HepG2 (cell line): ENCODE data around the gene ESYT1. TPM values are rescaled to one million over a fixed set of nuclear protein-coding genes. Genes with fewer than 3 reads are reported as not detected.

Experiments used
- ATF4 ChIP-seq, 2 experiments: fragments of 450-650 bp in 1 of 2; sonication (generic) in 1 of 2; formaldehyde crosslinking; IDR thresholded peaks; 2 replicates each; pipeline versions ENCODE4 v1.5.0 to v1.8.0; 2020 to 2022; ENCODE audit warnings: mild to moderate bottlenecking in 1 of 2, missing genetic modification reagents in 1 of 2
- ATF7 ChIP-seq, 2 experiments: fragments of 450-650 bp in 1 of 2; sonication (generic) in 1 of 2; formaldehyde crosslinking in 1 of 2; IDR thresholded peaks; 2 replicates each; pipeline versions ENCODE4 v1.4.0 to v1.6.1; 2016 to 2020; ENCODE audit warnings: antibody characterized with exemption in 1 of 2, mild to moderate bottlenecking in 1 of 2, missing genetic modification reagents in 1 of 2
- CEBPG ChIP-seq: IDR thresholded peaks from 2 replicates; pipeline ENCODE4 v1.6.1; 2016
- CREB1 ChIP-seq, 2 experiments: fragments of 450-650 bp in 1 of 2; IDR thresholded peaks; 2 replicates each; pipeline ENCODE4 v1.6.1; 2016 to 2017; ENCODE audit warnings: control low read depth in 1 of 2, mild to moderate bottlenecking in 1 of 2, missing compliant biosample characterization in 1 of 2, missing genetic modification characterization in 1 of 2
- DR1 ChIP-seq: sonication (generic); formaldehyde crosslinking; IDR thresholded peaks from 2 replicates; pipeline ENCODE4 v1.8.0; 2021; ENCODE audit warnings: mild to moderate bottlenecking, missing genetic modification reagents, inconsistent platforms
- HDAC2 ChIP-seq: sonication (generic); formaldehyde crosslinking; IDR thresholded peaks from 2 replicates; pipeline ENCODE4 v1.4.0; 2020; ENCODE audit warnings: missing genetic modification reagents
- HOXA3 ChIP-seq: sonication (generic); formaldehyde crosslinking; IDR thresholded peaks from 2 replicates; pipeline ENCODE4 v1.5.0; 2020; ENCODE audit warnings: missing genetic modification reagents
- ISL2 ChIP-seq: sonication (generic); formaldehyde crosslinking; IDR thresholded peaks from 2 replicates; pipeline ENCODE4 v1.5.0; 2020; ENCODE audit warnings: missing genetic modification reagents
- MEIS2 ChIP-seq: sonication (generic); formaldehyde crosslinking; IDR thresholded peaks from 2 replicates; pipeline ENCODE4 v1.9.0; 2021; ENCODE audit warnings: mild to moderate bottlenecking, missing genetic modification reagents
- NFYC ChIP-seq: IDR thresholded peaks from 2 replicates; pipeline ENCODE4 v1.6.1; 2016; ENCODE audit warnings: missing genetic modification reagents, missing compliant biosample characterization
- NR2F2 ChIP-seq: IDR thresholded peaks from 2 replicates; pipeline ENCODE4 v1.6.1; 2012; ENCODE audit warnings: low read depth, inconsistent platforms, borderline replicate concordance
- POLR2AphosphoS5 ChIP-seq: IDR thresholded peaks from 2 replicates; pipeline ENCODE4 v1.6.1; 2012; ENCODE audit warnings: low read depth, low read length
- RBM22 ChIP-seq: fragments of 200-400 bp; formaldehyde crosslinking; optimal IDR thresholded peaks from 2 replicates; pipeline ENCODE3; 2017; ENCODE audit warnings: mild to moderate bottlenecking, low read length, moderate library complexity
- REPIN1 ChIP-seq: sonication (generic); formaldehyde crosslinking; IDR thresholded peaks from 2 replicates; pipeline ENCODE4 v1.8.0; 2022; ENCODE audit warnings: missing genetic modification reagents, low read depth, mild to moderate bottlenecking, borderline replicate concordance
- RFXANK ChIP-seq: IDR thresholded peaks from 2 replicates; pipeline ENCODE4 v1.6.1; 2016
- SIN3A ChIP-seq: IDR thresholded peaks from 2 replicates; pipeline ENCODE4 v1.6.1; 2011; ENCODE audit warnings: low read depth, mild to moderate bottlenecking, control low read depth, low read length, borderline replicate concordance
- SMAD9 ChIP-seq: sonication (generic); formaldehyde crosslinking; IDR thresholded peaks from 2 replicates; pipeline ENCODE4 v1.5.1; 2020; ENCODE audit warnings: mild to moderate bottlenecking, missing genetic modification reagents
- TAF1 ChIP-seq: sonication (generic); formaldehyde crosslinking; IDR thresholded peaks from 2 replicates; pipeline ENCODE4 v1.4.0; 2020; ENCODE audit warnings: missing genetic modification reagents
- ZBTB43 ChIP-seq: sonication (generic); formaldehyde crosslinking; conservative IDR thresholded peaks from 2 replicates; pipeline ENCODE4 v1.4.0; 2020; ENCODE audit warnings: missing genetic modification reagents
- ZNF138 ChIP-seq: sonication (generic); formaldehyde crosslinking; IDR thresholded peaks from 2 replicates; pipeline ENCODE4 v1.5.0; 2020; ENCODE audit warnings: mild to moderate bottlenecking, low read depth, missing genetic modification reagents
- ZNF441 ChIP-seq: sonication (generic); formaldehyde crosslinking; IDR thresholded peaks from 2 replicates; pipeline ENCODE4 v1.7.0; 2021; ENCODE audit warnings: missing genetic modification reagents, borderline replicate concordance
- ZNF7 ChIP-seq: IDR thresholded peaks from 2 replicates; pipeline ENCODE4 v1.6.1; 2016; ENCODE audit warnings: missing biosample characterization, missing genetic modification reagents
- ZNF709 ChIP-seq: sonication (generic); formaldehyde crosslinking; IDR thresholded peaks from 2 replicates; pipeline ENCODE4 v1.5.0; 2020; ENCODE audit warnings: mild to moderate bottlenecking, missing genetic modification reagents
- ZNF879 ChIP-seq: sonication (generic); formaldehyde crosslinking; IDR thresholded peaks from 2 replicates; pipeline ENCODE4 v1.8.1; 2023; ENCODE audit warnings: missing genetic modification reagents
- polyA plus RNA-seq, 8 experiments: library from polyadenylated mRNA; depleted of rRNA in 3 of 8; stranded (reverse) in 7 of 8; unstranded in 1 of 8; fragments of >200 nt; fragmentation: Illumina TruSeq in 4 of 8; extraction: Trizol in 4 of 8; gene quantifications; 2 replicates each; pipeline versions ENCODE4 v1.2.1 to v1.2.3, GENCODE V29; 2011 to 2016; ENCODE audit warnings: low read depth in 4 of 8, missing spikeins in 1 of 8, mixed read lengths in 1 of 8; ENCODE audit not compliant: insufficient read depth in 1 of 8
- total RNA-seq, 5 experiments: library from RNA; depleted of rRNA; stranded (reverse); fragments of >200 nt; fragmentation: Illumina TruSeq; extraction: Trizol; gene quantifications; 2 replicates each; pipeline ENCODE4 v1.2.3, GENCODE V29; 2016; ENCODE audit warnings: low read depth in 1 of 5
- TF ChIP-seq, protein P1 (sequence below): sonication (generic); formaldehyde crosslinking; IDR thresholded peaks from 2 replicates; pipeline ENCODE4 v1.8.1; 2022; ENCODE audit warnings: mild to moderate bottlenecking, missing genetic modification reagents
- TF ChIP-seq, protein P2 (sequence below): sonication (generic); formaldehyde crosslinking; IDR thresholded peaks from 2 replicates; pipeline ENCODE4 v1.4.0; 2020; ENCODE audit warnings: missing genetic modification reagents

The ESYT1 gene
- total and polyA plus RNA-seq, 2 of the 13 experiments (the other 11 are each of a cell fraction or from before 2014, with no cell fraction given), result 66.9 to 71.0 TPM

DNA sequence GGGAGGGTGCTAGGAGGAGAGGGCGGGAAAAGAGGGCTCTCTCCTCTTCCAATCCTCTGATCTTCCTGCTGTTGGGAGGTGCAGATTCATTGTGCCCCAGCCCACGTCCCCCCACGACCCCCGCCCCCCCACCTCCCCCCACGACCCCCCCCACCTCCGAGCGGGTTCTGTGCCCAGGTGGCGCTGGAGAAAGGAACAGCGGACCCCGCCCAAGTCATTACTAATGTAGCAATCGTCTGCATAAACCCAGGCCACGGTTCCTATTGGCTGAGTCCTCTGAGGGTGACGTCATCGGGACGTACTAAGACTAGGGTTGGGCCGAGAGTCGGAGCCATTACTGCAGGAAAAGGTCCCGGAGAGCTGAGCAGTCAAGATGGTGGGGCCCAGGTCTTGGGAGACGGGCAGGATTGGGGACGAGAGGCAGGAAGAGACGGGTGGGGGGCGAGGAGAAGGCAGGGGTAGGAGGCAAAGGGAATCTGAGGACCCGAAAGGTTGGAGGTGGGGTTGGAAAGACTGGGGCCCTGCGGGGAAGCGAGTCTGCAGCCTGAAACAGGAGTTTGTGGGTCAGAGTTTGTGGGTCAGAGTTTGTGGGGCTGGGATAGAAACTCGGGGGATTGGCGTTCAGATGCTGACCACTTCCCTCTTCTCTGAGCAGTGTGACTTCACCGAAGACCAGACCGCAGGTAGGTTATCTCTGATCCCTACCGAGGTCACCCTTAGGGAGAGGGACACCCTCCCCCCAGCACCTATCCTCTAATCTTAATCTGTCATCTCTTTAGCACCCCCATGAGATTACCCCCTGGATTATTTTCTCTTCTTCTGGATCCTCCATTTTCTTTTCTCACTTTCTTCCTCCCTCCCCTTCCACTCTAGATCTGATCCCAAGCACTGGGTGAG, 30.2 kb downstream of the ESYT1 start, which contains the start of gene MYL6 (continued):
- TF ChIP-seq SIN3A (peak; percentile 56; the same call in 1 of the 2 replicates), ZNF441 (0 out of 2 replicates have a peak, but pooled peaks have one; percentile 19), ATF7 (IDR thresholded peaks at IDR 0.05) (peak; percentile 100), ATF7 (CRISPR knock-in tag; IDR thresholded peaks at IDR 0.05) (peak; percentile 99), RBM22 (peak; percentile 77), CEBPG (CRISPR knock-in tag) (peak; percentile 83), HDAC2 (0 out of 2 replicates have a peak, but pooled peaks have one; percentile 3), ZBTB43 (CRISPR knock-in tag) (0 out of 2 replicates have a peak, but pooled peaks have one; percentile 9), ZNF709 (CRISPR knock-in tag) (no peak), HOXA3 (CRISPR knock-in tag) (peak; percentile 59), CREB1 (IDR thresholded peaks at IDR 0.05) (peak; percentile 99), CREB1 (CRISPR knock-in tag; IDR thresholded peaks at IDR 0.05) (peak; percentile 90), ZNF879 (no peak), NR2F2 (peak; percentile 8; the same call in 1 of the 2 replicates), ATF4 (CRISPR knock-in tag; IDR thresholded peaks at IDR 0.05) (peak in 1 of 2 experiments; percentile 35; a peak in 1 of 4 replicates), TAF1 (CRISPR knock-in tag) (peak; percentile 86), SMAD9 (CRISPR knock-in tag) (no peak), NFYC (peak; percentile 74), ZNF138 (CRISPR knock-in tag) (0 out of 2 replicates have a peak, but pooled peaks have one; percentile 30), RFXANK (0 out of 2 replicates have a peak, but pooled peaks have one; percentile 28), ZNF7 (CRISPR knock-in tag) (no peak), MEIS2 (CRISPR knock-in tag) (0 out of 2 replicates have a peak, but pooled peaks have one; percentile 17), ISL2 (peak; percentile 40), REPIN1 (CRISPR knock-in tag) (peak; percentile 34; the same call in 1 of the 2 replicates), POLR2AphosphoS5 (peak; percentile 100), DR1 (CRISPR knock-in tag) (peak; percentile 99)
- TF ChIP-seq, protein P1, sequence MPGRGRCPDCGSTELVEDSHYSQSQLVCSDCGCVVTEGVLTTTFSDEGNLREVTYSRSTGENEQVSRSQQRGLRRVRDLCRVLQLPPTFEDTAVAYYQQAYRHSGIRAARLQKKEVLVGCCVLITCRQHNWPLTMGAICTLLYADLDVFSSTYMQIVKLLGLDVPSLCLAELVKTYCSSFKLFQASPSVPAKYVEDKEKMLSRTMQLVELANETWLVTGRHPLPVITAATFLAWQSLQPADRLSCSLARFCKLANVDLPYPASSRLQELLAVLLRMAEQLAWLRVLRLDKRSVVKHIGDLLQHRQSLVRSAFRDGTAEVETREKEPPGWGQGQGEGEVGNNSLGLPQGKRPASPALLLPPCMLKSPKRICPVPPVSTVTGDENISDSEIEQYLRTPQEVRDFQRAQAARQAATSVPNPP (CRISPR knock-in tag), result 0 out of 2 replicates have a peak, but pooled peaks have one; percentile 21
- TF ChIP-seq, protein P2, sequence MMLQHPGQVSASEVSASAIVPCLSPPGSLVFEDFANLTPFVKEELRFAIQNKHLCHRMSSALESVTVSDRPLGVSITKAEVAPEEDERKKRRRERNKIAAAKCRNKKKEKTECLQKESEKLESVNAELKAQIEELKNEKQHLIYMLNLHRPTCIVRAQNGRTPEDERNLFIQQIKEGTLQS (CRISPR knock-in tag), result peak; percentile 85
